SK-N-SH treated with all-trans-retinoic acid at 6 μM for 48 hours (cell line): ENCODE measurements around the gene EXOC4.

ENCODE experiments used
- ARNTL ChIP-seq: fragments of 450-650 bp; formaldehyde crosslinking; IDR thresholded peaks from 2 replicates; pipeline ENCODE4 v1.5.0; 2020; ENCODE audit warnings: low read depth, mild to moderate bottlenecking, moderate library complexity, borderline replicate concordance
- BACH2 ChIP-seq: fragments of 250-450 bp; sonication (Bioruptor Pico); IDR thresholded peaks from 2 replicates; pipeline ENCODE4 v1.9.0; 2021; ENCODE audit warnings: mild to moderate bottlenecking, borderline replicate concordance
- ISL1 ChIP-seq: fragments of 250-450 bp; sonication (Bioruptor Pico); IDR thresholded peaks from 2 replicates; pipeline ENCODE4 v2.1.2; 2022; ENCODE audit warnings: mild to moderate bottlenecking, moderate library complexity
- OSR1 ChIP-seq: fragments of 250-450 bp; sonication (Bioruptor Pico); IDR thresholded peaks from 2 replicates; pipeline ENCODE4 v1.8.0; 2022; ENCODE audit warnings: moderate library complexity, mild to moderate bottlenecking, inconsistent platforms
- PATZ1 ChIP-seq: fragments of 250-450 bp; sonication (Bioruptor Pico); IDR thresholded peaks from 2 replicates; pipeline ENCODE4 v1.8.0; 2020; ENCODE audit warnings: mild to moderate bottlenecking, moderate library complexity, borderline replicate concordance
- ZC3H10 ChIP-seq: fragments of 250-450 bp; sonication (Bioruptor Pico); IDR thresholded peaks from 2 replicates; pipeline ENCODE4 v1.5.1; 2021; ENCODE audit warnings: mild to moderate bottlenecking, moderate library complexity
- ZFP3 ChIP-seq: fragments of 250-450 bp; sonication (Bioruptor Pico); IDR thresholded peaks from 2 replicates; pipeline ENCODE4 v1.5.0; 2020; ENCODE audit warnings: mild to moderate bottlenecking, moderate library complexity
- ZNF565 ChIP-seq: fragments of 450-650 bp; formaldehyde crosslinking; conservative IDR thresholded peaks from 2 replicates; pipeline ENCODE4 v1.5.0; 2020; ENCODE audit warnings: low read depth, mild to moderate bottlenecking, moderate library complexity
- TF ChIP-seq, protein P1 (sequence below): fragments of 250-450 bp; sonication (Bioruptor Pico); IDR thresholded peaks from 2 replicates; pipeline ENCODE4 v1.5.0; 2020; ENCODE audit warnings: mild to moderate bottlenecking, moderate library complexity

- TF ChIP-seq ZNF565 (CRISPR knock-in tag) (no peak), BACH2 (CRISPR knock-in tag) (no peak), ISL1 (CRISPR knock-in tag) (no peak), OSR1 (CRISPR knock-in tag) (no peak), ARNTL (CRISPR knock-in tag) (no peak), ZFP3 (no peak), ZC3H10 (CRISPR knock-in tag) (no peak), PATZ1 (CRISPR knock-in tag) (no peak)
- TF ChIP-seq, protein P1, sequence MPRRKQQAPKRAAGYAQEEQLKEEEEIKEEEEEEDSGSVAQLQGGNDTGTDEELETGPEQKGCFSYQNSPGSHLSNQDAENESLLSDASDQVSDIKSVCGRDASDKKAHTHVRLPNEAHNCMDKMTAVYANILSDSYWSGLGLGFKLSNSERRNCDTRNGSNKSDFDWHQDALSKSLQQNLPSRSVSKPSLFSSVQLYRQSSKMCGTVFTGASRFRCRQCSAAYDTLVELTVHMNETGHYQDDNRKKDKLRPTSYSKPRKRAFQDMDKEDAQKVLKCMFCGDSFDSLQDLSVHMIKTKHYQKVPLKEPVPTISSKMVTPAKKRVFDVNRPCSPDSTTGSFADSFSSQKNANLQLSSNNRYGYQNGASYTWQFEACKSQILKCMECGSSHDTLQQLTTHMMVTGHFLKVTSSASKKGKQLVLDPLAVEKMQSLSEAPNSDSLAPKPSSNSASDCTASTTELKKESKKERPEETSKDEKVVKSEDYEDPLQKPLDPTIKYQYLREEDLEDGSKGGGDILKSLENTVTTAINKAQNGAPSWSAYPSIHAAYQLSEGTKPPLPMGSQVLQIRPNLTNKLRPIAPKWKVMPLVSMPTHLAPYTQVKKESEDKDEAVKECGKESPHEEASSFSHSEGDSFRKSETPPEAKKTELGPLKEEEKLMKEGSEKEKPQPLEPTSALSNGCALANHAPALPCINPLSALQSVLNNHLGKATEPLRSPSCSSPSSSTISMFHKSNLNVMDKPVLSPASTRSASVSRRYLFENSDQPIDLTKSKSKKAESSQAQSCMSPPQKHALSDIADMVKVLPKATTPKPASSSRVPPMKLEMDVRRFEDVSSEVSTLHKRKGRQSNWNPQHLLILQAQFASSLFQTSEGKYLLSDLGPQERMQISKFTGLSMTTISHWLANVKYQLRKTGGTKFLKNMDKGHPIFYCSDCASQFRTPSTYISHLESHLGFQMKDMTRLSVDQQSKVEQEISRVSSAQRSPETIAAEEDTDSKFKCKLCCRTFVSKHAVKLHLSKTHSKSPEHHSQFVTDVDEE (CRISPR knock-in tag), result no peak
These were observed 372.2 kb downstream of the EXOC4 start for GRCh38 chr7:133625046-133625445.
